Transverse colon (tissue), 4 donors: ENCODE measurements around the gene SDK2.

Experiments used
- EP300 ChIP-seq: sonication (generic); formaldehyde crosslinking; IDR thresholded peaks from one replicate; pipeline ENCODE4 v1.6.1; 2017; ENCODE audit warnings: antibody characterized with exemption, low read depth
- POLR2A ChIP-seq: fragments of 450-650 bp; IDR thresholded peaks from one replicate; pipeline ENCODE4 v1.6.1; 2016; ENCODE audit warnings: antibody characterized with exemption, mild to moderate bottlenecking, moderate library complexity
- POLR2AphosphoS5 ChIP-seq, 3 donors: sonication (generic); formaldehyde crosslinking; IDR thresholded peaks; one replicate each; pipeline ENCODE4 v1.6.1; 2016; ENCODE audit warnings: antibody characterized with exemption in 3 of 3
- TF ChIP-seq, protein P1 (sequence below), 5 experiments: fragments of 200-600 bp in 3 of 5; fragments of 450-650 bp in 2 of 5; sonication (generic) in 3 of 5; IDR thresholded peaks; 1 replicate in 2 of 5; 2 replicates in 3 of 5; pipeline ENCODE4 v1.5.1; 2016 to 2017; ENCODE audit warnings: antibody characterized with exemption in 5 of 5, inconsistent platforms in 3 of 5, mild to moderate bottlenecking in 2 of 5, moderate library complexity in 1 of 5

DNA sequence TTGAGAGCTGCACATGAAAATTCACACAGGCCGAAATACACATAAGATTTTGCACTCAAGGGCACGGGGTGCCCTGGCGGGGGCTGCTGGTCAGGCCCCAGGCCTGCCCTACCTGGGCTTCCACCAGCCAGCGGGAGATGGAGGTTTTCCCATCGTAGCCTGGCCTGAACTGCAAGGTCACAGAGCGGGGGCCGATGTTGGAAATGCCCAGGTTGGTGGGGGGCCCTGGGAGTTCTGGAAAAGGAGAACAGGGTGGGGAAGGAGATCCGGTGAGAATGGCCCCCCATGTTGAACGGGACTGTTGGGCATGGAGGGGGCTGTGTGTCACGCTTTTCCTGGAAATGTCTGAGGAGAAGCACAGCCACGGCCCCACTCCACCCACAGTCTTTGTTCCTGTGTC lies 245.2 kb downstream of the SDK2 start:
- TF ChIP-seq, protein P1, sequence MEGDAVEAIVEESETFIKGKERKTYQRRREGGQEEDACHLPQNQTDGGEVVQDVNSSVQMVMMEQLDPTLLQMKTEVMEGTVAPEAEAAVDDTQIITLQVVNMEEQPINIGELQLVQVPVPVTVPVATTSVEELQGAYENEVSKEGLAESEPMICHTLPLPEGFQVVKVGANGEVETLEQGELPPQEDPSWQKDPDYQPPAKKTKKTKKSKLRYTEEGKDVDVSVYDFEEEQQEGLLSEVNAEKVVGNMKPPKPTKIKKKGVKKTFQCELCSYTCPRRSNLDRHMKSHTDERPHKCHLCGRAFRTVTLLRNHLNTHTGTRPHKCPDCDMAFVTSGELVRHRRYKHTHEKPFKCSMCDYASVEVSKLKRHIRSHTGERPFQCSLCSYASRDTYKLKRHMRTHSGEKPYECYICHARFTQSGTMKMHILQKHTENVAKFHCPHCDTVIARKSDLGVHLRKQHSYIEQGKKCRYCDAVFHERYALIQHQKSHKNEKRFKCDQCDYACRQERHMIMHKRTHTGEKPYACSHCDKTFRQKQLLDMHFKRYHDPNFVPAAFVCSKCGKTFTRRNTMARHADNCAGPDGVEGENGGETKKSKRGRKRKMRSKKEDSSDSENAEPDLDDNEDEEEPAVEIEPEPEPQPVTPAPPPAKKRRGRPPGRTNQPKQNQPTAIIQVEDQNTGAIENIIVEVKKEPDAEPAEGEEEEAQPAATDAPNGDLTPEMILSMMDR (IDR thresholded peaks at IDR 0.05), result no peak
- TF ChIP-seq POLR2A, result no peak
- TF ChIP-seq POLR2AphosphoS5 (IDR thresholded peaks at IDR 0.05), result no peak
- TF ChIP-seq EP300, result no peak
